ENCODE results near the gene AFTPH.

DNA sequence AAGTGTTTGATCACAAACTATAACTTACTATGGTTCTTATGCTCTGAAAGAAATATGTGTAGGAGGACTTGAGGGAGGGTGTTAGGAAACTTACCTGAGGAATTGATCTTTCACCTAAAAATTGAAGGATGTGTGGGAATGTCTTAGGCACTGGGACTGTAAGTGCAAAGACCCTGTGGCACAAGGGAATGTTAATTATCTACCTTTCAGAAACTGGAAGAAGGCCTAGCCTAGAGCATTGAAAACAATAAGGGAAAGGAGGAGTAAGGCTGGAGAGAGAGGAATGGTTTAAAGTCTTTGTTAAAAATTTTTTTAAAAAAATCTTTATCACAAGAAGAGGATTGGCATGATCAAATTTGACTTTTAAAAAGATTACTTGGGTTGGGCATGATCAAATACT is 7.9 kb downstream of the AFTPH start:
- TF ChIP-seq CTCF (IDR thresholded peaks at IDR 0.05) = no peak
- TF ChIP-seq ETV6 (CRISPR knock-in tag; IDR thresholded peaks at IDR 0.05) = no peak
- no peak for TF ChIP-seq CREM (CRISPR knock-in tag; IDR thresholded peaks at IDR 0.05)
- TF ChIP-seq NR2C2 (CRISPR knock-in tag; IDR thresholded peaks at IDR 0.05) = no peak
- no peak for TF ChIP-seq USF2 (CRISPR knock-in tag; IDR thresholded peaks at IDR 0.05)
- no peak for TF ChIP-seq CREB1 (CRISPR knock-in tag; IDR thresholded peaks at IDR 0.05)
- no peak for TF ChIP-seq ZNF138 (CRISPR knock-in tag; conservative IDR thresholded peaks at IDR 0.05)
- no peak for TF ChIP-seq ATF3 (CRISPR knock-in tag; conservative IDR thresholded peaks at IDR 0.05)
- no peak for TF ChIP-seq FOXJ3 (CRISPR knock-in tag; IDR thresholded peaks at IDR 0.05; ENCODE audit: borderline replicate concordance)
- no peak for TF ChIP-seq NR1H2 (CRISPR knock-in tag; IDR thresholded peaks at IDR 0.05)
- TF ChIP-seq ZNF281 (CRISPR knock-in tag; IDR thresholded peaks at IDR 0.05) = no peak
- no peak for TF ChIP-seq USF1 (CRISPR knock-in tag; IDR thresholded peaks at IDR 0.05)
